ENCODE results near the gene TEAD2.
"Not testable (repeated sequence)": the region's sequence is repeated elsewhere in the genome, so short reads cannot be mapped to it uniquely, and the experiment has no call there.

TEAD2 gene

GRCh38 chr19:49331187-49331586, 31.0 kb downstream of the TEAD2 start:
- H3K4me1 ChIP-seq (ENCODE audit: control insufficient read depth, insufficient read depth, low read length); H3K4me3 ChIP-seq (ENCODE audit: insufficient read depth, low read depth, low read length); H3K27ac ChIP-seq (ENCODE audit: insufficient read depth, low read depth, low read length, poor library complexity, severe bottlenecking); H3K27me3 ChIP-seq (ENCODE audit: control insufficient read depth, insufficient read depth, low read length, poor library complexity, severe bottlenecking); H3K9me3 ChIP-seq (ENCODE audit: control insufficient read depth, low read length); H3K36me3 ChIP-seq (ENCODE audit: control insufficient read depth, insufficient read depth, low read length): not testable (repeated sequence)
- 88 to 90% methylated on average over 3 to 4 of the region's 4 CpGs for WGBS, 2 experiments

GRCh38 chr19:49328741-49329140, 33.5 kb downstream of the TEAD2 start:
- Histone ChIP-seq H3K4me1 (ENCODE audit: control insufficient read depth, insufficient read depth, low read length) (no peaks in the 10 kb centered on the region), H3K27me3 (ENCODE audit: control insufficient read depth, insufficient read depth, low read length, poor library complexity, severe bottlenecking) (no peaks in the 10 kb centered on the region), H3K27ac (ENCODE audit: insufficient read depth, low read depth, low read length, poor library complexity, severe bottlenecking) (no peak overlapping the region), H3K9me3 (ENCODE audit: control insufficient read depth, low read length) (no peaks in the 10 kb centered on the region), H3K36me3 (ENCODE audit: control insufficient read depth, insufficient read depth, low read length) (peaks cover 9% of the 10 kb centered on the region), H3K4me3 (ENCODE audit: insufficient read depth, low read depth, low read length) (no peak overlapping the region)
- 92 to 96% methylated on average over 2 of the region's 2 CpGs for whole genome bisulfite sequencing, 2 experiments

- Histone ChIP-seq H3K4me3 (ENCODE audit: insufficient read depth, low read depth, low read length) (no peak overlapping the region), H3K27me3 (ENCODE audit: control insufficient read depth, insufficient read depth, low read length, poor library complexity, severe bottlenecking) (no peaks in the 10 kb centered on the region), H3K27ac (ENCODE audit: insufficient read depth, low read depth, low read length, poor library complexity, severe bottlenecking) (no peak overlapping the region), H3K36me3 (ENCODE audit: control insufficient read depth, insufficient read depth, low read length) (peaks cover 9% of the 10 kb centered on the region), H3K4me1 (ENCODE audit: control insufficient read depth, insufficient read depth, low read length) (no peaks in the 10 kb centered on the region), H3K9me3 (ENCODE audit: control insufficient read depth, low read length) (no peaks in the 10 kb centered on the region)
- 67 to 70% methylated on average over 2 of the region's 2 CpGs for WGBS, 2 experiments
Measured at GRCh38 chr19:49327878-49328544, 34.2 kb downstream of the TEAD2 start.

- Histone ChIP-seq H3K4me1 (ENCODE audit: control insufficient read depth, insufficient read depth, low read length) (no peaks in the 10 kb centered on the region), H3K27ac (ENCODE audit: insufficient read depth, low read depth, low read length, poor library complexity, severe bottlenecking) (no peak overlapping the region), H3K4me3 (ENCODE audit: insufficient read depth, low read depth, low read length) (no peak overlapping the region), H3K27me3 (ENCODE audit: control insufficient read depth, insufficient read depth, low read length, poor library complexity, severe bottlenecking) (no peaks in the 10 kb centered on the region), H3K9me3 (ENCODE audit: control insufficient read depth, low read length) (no peaks in the 10 kb centered on the region), H3K36me3 (ENCODE audit: control insufficient read depth, insufficient read depth, low read length) (peaks cover 12% of the 10 kb centered on the region)
- WGBS, 2 experiments: 98 to 100% methylated on average over 2 to 3 of the region's 3 CpGs
Measured at GRCh38 chr19:49326165-49326704, 36.0 kb downstream of the TEAD2 start.

- H3K27me3 ChIP-seq (ENCODE audit: control insufficient read depth, insufficient read depth, low read length, poor library complexity, severe bottlenecking); H3K4me3 ChIP-seq (ENCODE audit: insufficient read depth, low read depth, low read length); H3K27ac ChIP-seq (ENCODE audit: insufficient read depth, low read depth, low read length, poor library complexity, severe bottlenecking); H3K9me3 ChIP-seq (ENCODE audit: control insufficient read depth, low read length); H3K4me1 ChIP-seq (ENCODE audit: control insufficient read depth, insufficient read depth, low read length); H3K36me3 ChIP-seq (ENCODE audit: control insufficient read depth, insufficient read depth, low read length): not testable (repeated sequence)
- 94 to 96% methylated on average over 13 of the region's 13 CpGs for WGBS, 2 experiments
Measured at GRCh38 chr19:49325756-49326155, 36.5 kb downstream of the TEAD2 start.

GRCh38 chr19:49324801-49325576, 37.2 kb downstream of the TEAD2 start, which contains the start of gene SLC6A16:
SLC6A16 (minus strand) TSS chr19:49325191; CDS start chr19:49311347, 13,844 bp downstream.
- no peak within 1 kb of the TSS for H3K4me3 ChIP-seq (ENCODE audit: insufficient read depth, low read depth, low read length)
- 96% methylated on average over 38 of the region's 38 CpGs for WGBS, 2 experiments
- H3K27me3 ChIP-seq (ENCODE audit: control insufficient read depth, insufficient read depth, low read length, poor library complexity, severe bottlenecking): no peaks in the 10 kb centered on the region
- no peaks in the 10 kb centered on the region for H3K4me1 ChIP-seq (ENCODE audit: control insufficient read depth, insufficient read depth, low read length)
- no peak within 1 kb of the TSS for H3K27ac ChIP-seq (ENCODE audit: insufficient read depth, low read depth, low read length, poor library complexity, severe bottlenecking)
- H3K36me3 ChIP-seq (ENCODE audit: control insufficient read depth, insufficient read depth, low read length): peaks cover 3% of the 10 kb centered on the region
- no peaks in the 10 kb centered on the region for H3K9me3 ChIP-seq (ENCODE audit: control insufficient read depth, low read length)

- Histone ChIP-seq H3K4me1 (ENCODE audit: control insufficient read depth, insufficient read depth, low read length) (no peaks in the 10 kb centered on the region), H3K9me3 (ENCODE audit: control insufficient read depth, low read length) (no peaks in the 10 kb centered on the region), H3K36me3 (ENCODE audit: control insufficient read depth, insufficient read depth, low read length) (peaks cover 11% of the 10 kb centered on the region), H3K27me3 (ENCODE audit: control insufficient read depth, insufficient read depth, low read length, poor library complexity, severe bottlenecking) (no peaks in the 10 kb centered on the region), H3K27ac (ENCODE audit: insufficient read depth, low read depth, low read length, poor library complexity, severe bottlenecking) (no peak overlapping the region), H3K4me3 (ENCODE audit: insufficient read depth, low read depth, low read length) (no peak overlapping the region)
Measured at GRCh38 chr19:49318296-49318695, 43.9 kb downstream of the TEAD2 start.

- Histone ChIP-seq H3K4me3 (ENCODE audit: insufficient read depth, low read depth, low read length) (no peak overlapping the region), H3K9me3 (ENCODE audit: control insufficient read depth, low read length) (no peaks in the 10 kb centered on the region), H3K36me3 (ENCODE audit: control insufficient read depth, insufficient read depth, low read length) (peaks cover 8% of the 10 kb centered on the region), H3K27me3 (ENCODE audit: control insufficient read depth, insufficient read depth, low read length, poor library complexity, severe bottlenecking) (no peaks in the 10 kb centered on the region), H3K4me1 (ENCODE audit: control insufficient read depth, insufficient read depth, low read length) (no peaks in the 10 kb centered on the region), H3K27ac (ENCODE audit: insufficient read depth, low read depth, low read length, poor library complexity, severe bottlenecking) (no peak overlapping the region)
Measured at GRCh38 chr19:49316284-49316683, 45.9 kb downstream of the TEAD2 start.

- Histone ChIP-seq H3K4me3 (ENCODE audit: insufficient read depth, low read depth, low read length) (no peak overlapping the region), H3K27me3 (ENCODE audit: control insufficient read depth, insufficient read depth, low read length, poor library complexity, severe bottlenecking) (no peaks in the 10 kb centered on the region), H3K36me3 (ENCODE audit: control insufficient read depth, insufficient read depth, low read length) (peaks cover 16% of the 10 kb centered on the region), H3K4me1 (ENCODE audit: control insufficient read depth, insufficient read depth, low read length) (no peaks in the 10 kb centered on the region), H3K27ac (ENCODE audit: insufficient read depth, low read depth, low read length, poor library complexity, severe bottlenecking) (no peak overlapping the region), H3K9me3 (ENCODE audit: control insufficient read depth, low read length) (no peaks in the 10 kb centered on the region)
- 72 to 83% methylated on average over 1 of the region's 1 CpG for WGBS, 2 experiments
Measured at GRCh38 chr19:49315111-49315510, 47.1 kb downstream of the TEAD2 start.

GRCh38 chr19:49309087-49309486, 53.1 kb downstream of the TEAD2 start:
- no peak overlapping the region for H3K4me3 ChIP-seq (ENCODE audit: insufficient read depth, low read depth, low read length)
- peaks cover 8% of the 10 kb centered on the region for H3K36me3 ChIP-seq (ENCODE audit: control insufficient read depth, insufficient read depth, low read length)
- H3K9me3 ChIP-seq (ENCODE audit: control insufficient read depth, low read length): no peaks in the 10 kb centered on the region
- no peak overlapping the region for H3K27ac ChIP-seq (ENCODE audit: insufficient read depth, low read depth, low read length, poor library complexity, severe bottlenecking)
- H3K4me1 ChIP-seq (ENCODE audit: control insufficient read depth, insufficient read depth, low read length): no peaks in the 10 kb centered on the region
- H3K27me3 ChIP-seq (ENCODE audit: control insufficient read depth, insufficient read depth, low read length, poor library complexity, severe bottlenecking): no peaks in the 10 kb centered on the region
- WGBS, 2 experiments: 92 to 93% methylated on average over 6 of the region's 6 CpGs

Measured in ectodermal cell (in vitro differentiated cells).